Vagina (tissue), 2 donors: ENCODE results near the gene LGR6. TPM values are rescaled to one million over a fixed set of nuclear protein-coding genes. Genes with fewer than 3 reads are reported as not detected.
"Not testable (repeated sequence)": the region's sequence is repeated elsewhere in the genome, so short reads cannot be mapped to it uniquely, and the experiment has no call there.

Experiments used
- DNase-seq, 2 donors: peaks; one replicate each; pipeline ENCODE4 v3.0.0-alpha.2; 2017; ENCODE audit errors: extremely low spot score in 2 of 2
- H3K27ac ChIP-seq: fragments of 200-600 bp; sonication (generic); one replicate; pipeline ENCODE4 v1.5.1; 2019
- H3K27me3 ChIP-seq: fragments of 200-600 bp; sonication (generic); one replicate; pipeline ENCODE4 v1.5.1; 2019
- H3K36me3 ChIP-seq, 2 donors: fragments of 200-600 bp; sonication (generic); one replicate each; pipeline ENCODE4 v1.5.1; 2017 to 2019
- H3K4me1 ChIP-seq: fragments of 200-600 bp; sonication (generic); one replicate; pipeline ENCODE4 v1.5.1; 2019
- H3K4me3 ChIP-seq, 2 donors: fragments of 200-600 bp; sonication (generic); 1 replicate in 1 of 2; 2 replicates in 1 of 2; pipeline ENCODE4 v1.5.1; 2016 to 2019
- H3K9me3 ChIP-seq: fragments of 200-600 bp; sonication (generic); one replicate; pipeline ENCODE4 v1.5.1; 2019
- CTCF ChIP-seq, 3 experiments: fragments of 450-650 bp in 2 of 3; fragments of 200-600 bp in 1 of 3; sonication (generic) in 1 of 3; IDR thresholded peaks; one replicate each; pipeline ENCODE4 v1.5.1; 2017 to 2019; ENCODE audit warnings: antibody characterized with exemption in 3 of 3, mild to moderate bottlenecking in 2 of 3, moderate library complexity in 2 of 3
- POLR2A ChIP-seq, 2 donors: fragments of 450-650 bp; IDR thresholded peaks; one replicate each; pipeline ENCODE4 v1.6.1; 2017; ENCODE audit warnings: antibody characterized with exemption in 2 of 2, mild to moderate bottlenecking in 2 of 2, moderate library complexity in 2 of 2
- POLR2AphosphoS5 ChIP-seq, 2 donors: sonication (generic); formaldehyde crosslinking; IDR thresholded peaks; one replicate each; pipeline ENCODE4 v1.9.0; 2017; ENCODE audit warnings: antibody characterized with exemption in 2 of 2, mild to moderate bottlenecking in 2 of 2, low read depth in 1 of 2; ENCODE audit not compliant: insufficient read depth in 1 of 2
- intact Hi-C: fragments of 100-400 bp; cut with DNase I; formaldehyde crosslinking; loops from one replicate; pipeline ENCODE4 v1.15.1; 2023
- total RNA-seq: library from RNA; depleted of rRNA; stranded (reverse); fragments of >200 nt; gene quantifications from one replicate; pipeline ENCODE4 v1.2.3, GENCODE V29; 2016

LGR6 gene, protein sequence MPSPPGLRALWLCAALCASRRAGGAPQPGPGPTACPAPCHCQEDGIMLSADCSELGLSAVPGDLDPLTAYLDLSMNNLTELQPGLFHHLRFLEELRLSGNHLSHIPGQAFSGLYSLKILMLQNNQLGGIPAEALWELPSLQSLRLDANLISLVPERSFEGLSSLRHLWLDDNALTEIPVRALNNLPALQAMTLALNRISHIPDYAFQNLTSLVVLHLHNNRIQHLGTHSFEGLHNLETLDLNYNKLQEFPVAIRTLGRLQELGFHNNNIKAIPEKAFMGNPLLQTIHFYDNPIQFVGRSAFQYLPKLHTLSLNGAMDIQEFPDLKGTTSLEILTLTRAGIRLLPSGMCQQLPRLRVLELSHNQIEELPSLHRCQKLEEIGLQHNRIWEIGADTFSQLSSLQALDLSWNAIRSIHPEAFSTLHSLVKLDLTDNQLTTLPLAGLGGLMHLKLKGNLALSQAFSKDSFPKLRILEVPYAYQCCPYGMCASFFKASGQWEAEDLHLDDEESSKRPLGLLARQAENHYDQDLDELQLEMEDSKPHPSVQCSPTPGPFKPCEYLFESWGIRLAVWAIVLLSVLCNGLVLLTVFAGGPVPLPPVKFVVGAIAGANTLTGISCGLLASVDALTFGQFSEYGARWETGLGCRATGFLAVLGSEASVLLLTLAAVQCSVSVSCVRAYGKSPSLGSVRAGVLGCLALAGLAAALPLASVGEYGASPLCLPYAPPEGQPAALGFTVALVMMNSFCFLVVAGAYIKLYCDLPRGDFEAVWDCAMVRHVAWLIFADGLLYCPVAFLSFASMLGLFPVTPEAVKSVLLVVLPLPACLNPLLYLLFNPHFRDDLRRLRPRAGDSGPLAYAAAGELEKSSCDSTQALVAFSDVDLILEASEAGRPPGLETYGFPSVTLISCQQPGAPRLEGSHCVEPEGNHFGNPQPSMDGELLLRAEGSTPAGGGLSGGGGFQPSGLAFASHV
- total RNA-seq = 6.6 TPM

DNA sequence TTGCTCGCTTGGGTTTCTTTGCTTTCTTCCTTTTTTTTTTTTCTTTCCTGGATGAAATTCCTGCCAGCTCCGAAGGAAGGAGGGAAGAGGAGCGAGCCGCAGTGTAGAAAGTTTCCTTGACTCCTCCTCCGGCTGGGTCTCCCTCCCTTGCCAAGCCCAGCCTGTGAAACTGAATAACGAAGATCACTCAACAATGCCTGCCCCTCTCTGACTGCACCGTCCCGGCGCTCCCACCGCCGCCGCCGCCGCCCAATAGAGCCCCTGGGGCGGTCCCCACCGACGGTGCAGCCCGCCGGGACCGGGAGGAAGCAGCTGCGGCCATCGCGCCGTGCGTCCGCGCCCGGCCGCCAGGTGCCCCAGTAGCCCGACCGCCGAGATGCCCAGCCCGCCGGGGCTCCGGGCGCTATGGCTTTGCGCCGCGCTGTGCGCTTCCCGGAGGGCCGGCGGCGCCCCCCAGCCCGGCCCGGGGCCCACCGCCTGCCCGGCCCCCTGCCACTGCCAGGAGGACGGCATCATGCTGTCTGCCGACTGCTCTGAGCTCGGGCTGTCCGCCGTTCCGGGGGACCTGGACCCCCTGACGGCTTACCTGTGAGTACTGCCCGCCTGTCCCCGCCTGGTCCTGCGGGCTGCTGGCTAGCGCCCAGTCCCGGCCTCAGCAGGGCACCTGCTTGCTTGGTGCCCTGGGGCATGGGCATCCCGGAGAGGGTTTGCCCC, at the start of gene LGR6:
TSS of gene LGR6 (plus strand) at position 186 of the 714 bp plus-strand sequence. CDS start at position 377, 191 bp downstream.
- TF ChIP-seq POLR2AphosphoS5 (IDR thresholded peaks at IDR 0.05; ENCODE audit: insufficient read depth in 1 of 2, low read depth in 1 of 2) = no peak
- TF ChIP-seq CTCF (IDR thresholded peaks at IDR 0.05) = no peak
- TF ChIP-seq POLR2A (IDR thresholded peaks at IDR 0.05) = no peak
- H3K27ac ChIP-seq = no peak within 1 kb of the TSS
- intact Hi-C loops = no loop called here
- no peak for DNase-seq
- H3K9me3 ChIP-seq = no peaks in the 10 kb centered on the region
- H3K36me3 ChIP-seq = no peaks in the 10 kb centered on the region
- peaks cover 11% of the 10 kb centered on the region for H3K4me1 ChIP-seq
- H3K4me3 ChIP-seq = peak within 1 kb of the TSS; percentile 28 to 32
- no peaks in the 10 kb centered on the region for H3K27me3 ChIP-seq

GRCh38 chr1:202144402-202145067, 49.1 kb upstream of the LGR6 start, which contains the start of gene ARL8A:
Gene ARL8A, minus strand, starts transcription at chr1:202144737. Its CDS starts 165 bp downstream, at chr1:202144572.
- no peaks in the 10 kb centered on the region for H3K27me3 ChIP-seq
- H3K4me3 ChIP-seq = peak within 1 kb of the TSS; percentile 79 to 94
- peaks cover 42% of the 10 kb centered on the region for H3K4me1 ChIP-seq
- peak within 1 kb of the TSS; percentile 84 for H3K27ac ChIP-seq
- no peaks in the 10 kb centered on the region for H3K9me3 ChIP-seq
- no peak for TF ChIP-seq CTCF (IDR thresholded peaks at IDR 0.05)
- TF ChIP-seq POLR2A (IDR thresholded peaks at IDR 0.05) = peak in 1 of 2 donors; percentile 64
- intact Hi-C loops = no loop called here
- H3K36me3 ChIP-seq = no peaks in the 10 kb centered on the region
- no peak for DNase-seq

- Histone ChIP-seq H3K4me3 (peak overlapping the region; percentile 79 to 94), H3K9me3 (no peaks in the 10 kb centered on the region), H3K36me3 (no peaks in the 10 kb centered on the region), H3K4me1 (peaks cover 42% of the 10 kb centered on the region), H3K27me3 (no peaks in the 10 kb centered on the region), H3K27ac (peak overlapping the region; percentile 84)
- DNase-seq = no peak
- TF ChIP-seq POLR2A (IDR thresholded peaks at IDR 0.05) = no peak
- intact Hi-C loops = no loop called here
Measured at GRCh38 chr1:202145068-202145743, 48.4 kb upstream of the LGR6 start.

DNA sequence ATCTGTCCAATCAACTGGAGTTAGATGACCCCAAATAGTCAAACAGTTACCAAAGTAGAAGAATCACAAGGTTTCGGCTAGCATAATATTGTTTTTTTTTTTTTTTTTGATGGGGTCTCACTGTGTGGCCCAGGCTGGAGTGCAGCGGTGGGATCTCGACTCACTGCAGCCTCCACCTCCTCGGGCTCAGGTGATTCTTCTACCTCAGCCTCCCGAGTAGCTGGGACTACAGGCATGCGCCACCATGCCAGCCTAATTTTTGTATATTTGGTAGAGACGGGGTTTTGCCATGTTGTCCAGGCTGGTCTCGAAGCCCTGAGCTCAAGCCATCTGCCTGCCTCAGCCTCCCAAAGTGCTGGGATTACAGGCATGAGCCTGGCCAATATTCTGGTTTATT, 47.9 kb upstream of the LGR6 start:
- DNase-seq, intact Hi-C loops, H3K9me3 ChIP-seq, H3K36me3 ChIP-seq, H3K27me3 ChIP-seq, H3K4me3 ChIP-seq, H3K27ac ChIP-seq: not testable (repeated sequence)
- peaks cover 38% of the 10 kb centered on the region for H3K4me1 ChIP-seq

DNA sequence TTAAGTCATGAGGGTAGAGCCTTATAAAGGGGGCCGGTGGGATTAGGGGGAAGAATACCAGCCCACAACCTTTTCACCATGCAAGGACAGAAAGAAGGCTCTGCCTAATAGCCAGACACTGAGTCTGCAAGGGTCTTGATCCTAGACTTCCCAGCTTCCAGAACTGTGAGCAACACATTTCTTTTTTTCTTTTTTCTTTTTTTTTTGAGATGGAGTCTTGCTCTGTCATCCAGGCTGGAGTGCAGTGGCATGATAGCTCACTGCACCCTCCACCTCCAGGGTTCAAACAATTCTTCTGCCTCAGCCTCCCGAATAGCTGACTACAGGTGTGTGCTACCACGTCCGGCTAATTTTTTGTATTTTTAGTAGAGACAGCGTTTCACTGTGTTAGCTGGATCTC, 47.3 kb upstream of the LGR6 start:
- no peak for TF ChIP-seq POLR2A (IDR thresholded peaks at IDR 0.05)
- no peak for TF ChIP-seq CTCF (IDR thresholded peaks at IDR 0.05)
- TF ChIP-seq POLR2AphosphoS5 (IDR thresholded peaks at IDR 0.05; ENCODE audit: insufficient read depth in 1 of 2, low read depth in 1 of 2) = no peak
- Histone ChIP-seq H3K9me3 (no peaks in the 10 kb centered on the region), H3K27ac (no peak overlapping the region), H3K4me3 (no peak overlapping the region), H3K27me3 (no peaks in the 10 kb centered on the region), H3K4me1 (peaks cover 33% of the 10 kb centered on the region), H3K36me3 (no peaks in the 10 kb centered on the region)
- intact Hi-C loops = no loop called here
- no peak for DNase-seq
